CD14-positive monocyte (primary cell): ENCODE results near the gene FOXP1. TPM values are rescaled to one million over a fixed set of nuclear protein-coding genes. Genes with fewer than 3 reads are reported as not detected.
"Not testable (repeated sequence)": the region's sequence is repeated elsewhere in the genome, so short reads cannot be mapped to it uniquely, and the experiment has no call there.

Experiments
- DNase-seq, 3 donors: peaks; one replicate each; pipeline ENCODE4 v3.0.0-alpha.2; 2011 to 2022
- H2AFZ ChIP-seq: 2 replicates; pipeline ENCODE4 v1.6.0; 2012; ENCODE audit warnings: mild to moderate bottlenecking, low read depth, low read length, inconsistent platforms; ENCODE audit not compliant: insufficient read depth, poor library complexity, severe bottlenecking
- H3K27ac ChIP-seq, 2 donors: 1 replicate in 1 of 2; 2 replicates in 1 of 2; pipeline ENCODE4 v1.5.1; 2012 to 2013; ENCODE audit warnings: low read length in 2 of 2, control low read depth in 1 of 2, inconsistent platforms in 1 of 2, low read depth in 1 of 2, mild to moderate bottlenecking in 1 of 2
- H3K27me3 ChIP-seq, 2 donors: one replicate each; pipeline versions ENCODE4 v1.6.0 to v1.6.1; 2011 to 2013; ENCODE audit warnings: low read length in 2 of 2; ENCODE audit not compliant: control insufficient read depth in 2 of 2, insufficient read depth in 2 of 2
- H3K36me3 ChIP-seq, 2 donors: replicated peaks in 1 of 2; 1 replicate in 1 of 2; 2 replicates in 1 of 2; pipeline versions ENCODE4 v1.5.1 to v1.6.1; 2012 to 2013; ENCODE audit warnings: low read length in 2 of 2, control low read depth in 1 of 2, inconsistent platforms in 1 of 2, mild to moderate bottlenecking in 1 of 2; ENCODE audit not compliant: insufficient read depth in 2 of 2, control insufficient read depth in 1 of 2
- H3K4me1 ChIP-seq, 2 donors: 1 replicate in 1 of 2; 2 replicates in 1 of 2; pipeline versions ENCODE4 v1.5.1 to v1.6.1; 2012 to 2013; ENCODE audit warnings: low read length in 2 of 2, control low read depth in 1 of 2, inconsistent platforms in 1 of 2, mild to moderate bottlenecking in 1 of 2, moderate library complexity in 1 of 2; ENCODE audit not compliant: insufficient read depth in 2 of 2, control insufficient read depth in 1 of 2
- H3K4me2 ChIP-seq: replicated peaks from 2 replicates; pipeline ENCODE3; 2012; ENCODE audit warnings: low read length, moderate library complexity, mild to moderate bottlenecking; ENCODE audit not compliant: poor library complexity, severe bottlenecking; ENCODE audit errors: extremely low read depth
- H3K4me3 ChIP-seq, 3 experiments: fragments of 200-600 bp in 1 of 3; sonication (generic) in 1 of 3; replicated peaks in 1 of 3; 1 replicate in 2 of 3; 2 replicates in 1 of 3; pipeline ENCODE4 v1.5.1; 2011 to 2013; ENCODE audit warnings: low read length in 3 of 3, mild to moderate bottlenecking in 3 of 3, control low read depth in 2 of 3, low read depth in 2 of 3, inconsistent platforms in 1 of 3, moderate library complexity in 1 of 3
- H3K79me2 ChIP-seq: 2 replicates; pipeline ENCODE4 v1.6.0; 2012; ENCODE audit warnings: mild to moderate bottlenecking, control low read depth, inconsistent platforms, low read length, moderate library complexity; ENCODE audit not compliant: insufficient read depth
- H3K9ac ChIP-seq: 2 replicates; pipeline ENCODE4 v1.6.0; 2017; ENCODE audit warnings: low read length, mild to moderate bottlenecking; ENCODE audit not compliant: insufficient read depth, poor library complexity, severe bottlenecking
- H3K9me3 ChIP-seq, 2 donors: replicated peaks in 1 of 2; 1 replicate in 1 of 2; 2 replicates in 1 of 2; pipeline versions ENCODE4 v1.5.1 to v1.6.1; 2012 to 2013; ENCODE audit warnings: low read length in 2 of 2, control low read depth in 1 of 2; ENCODE audit not compliant: control insufficient read depth in 1 of 2, insufficient read depth in 1 of 2
- H4K20me1 ChIP-seq: 2 replicates; pipeline ENCODE4 v1.6.0; 2012; ENCODE audit warnings: mild to moderate bottlenecking, low read length, control low read depth, moderate library complexity; ENCODE audit not compliant: insufficient read depth
- H3K27ac Mint-ChIP-seq, 7 donors: one replicate each; pipeline ENCODE4 v1.8.0; 2020; ENCODE audit warnings: mild to moderate bottlenecking in 7 of 7, mixed read lengths in 7 of 7, moderate library complexity in 6 of 7, inconsistent platforms in 2 of 7
- H3K27me3 Mint-ChIP-seq, 3 donors: one replicate each; pipeline ENCODE4 v1.8.0; 2021 to 2022; ENCODE audit warnings: low read depth in 3 of 3, mild to moderate bottlenecking in 3 of 3, mixed read lengths in 3 of 3, moderate library complexity in 3 of 3, inconsistent platforms in 1 of 3
- H3K36me3 Mint-ChIP-seq, 2 donors: one replicate each; pipeline ENCODE4 v1.8.0; 2020; ENCODE audit warnings: mixed read lengths in 2 of 2, inconsistent platforms in 1 of 2, mild to moderate bottlenecking in 1 of 2
- H3K4me1 Mint-ChIP-seq: one replicate; pipeline ENCODE4 v1.8.0; 2020; ENCODE audit warnings: mild to moderate bottlenecking, mixed read lengths
- H3K4me3 Mint-ChIP-seq, 2 donors: one replicate each; pipeline ENCODE4 v1.8.0; 2020; ENCODE audit warnings: mild to moderate bottlenecking in 2 of 2, mixed read lengths in 2 of 2, moderate library complexity in 1 of 2
- H3K9me3 Mint-ChIP-seq, 7 donors: one replicate each; pipeline ENCODE4 v1.8.0; 2020 to 2022; ENCODE audit warnings: mixed read lengths in 7 of 7, mild to moderate bottlenecking in 6 of 7, moderate library complexity in 6 of 7, inconsistent platforms in 2 of 7
- CTCF ChIP-seq: fragments of 200-600 bp; IDR thresholded peaks from one replicate; pipeline ENCODE4 v1.8.0; 2022; ENCODE audit warnings: antibody characterized with exemption, mild to moderate bottlenecking
- WGBS: methylation state at CpG from one replicate; pipeline ENCODE4 v1.1.5; 2013; ENCODE audit warnings: missing lambda C conversion rate; ENCODE audit not compliant: insufficient coverage; 5-methylcytosine and 5-hydroxymethylcytosine counted together
- intact Hi-C, 2 donors: fragments of 100-400 bp; cut with micrococcal nuclease; formaldehyde crosslinking; loops; one replicate each; pipeline versions ENCODE4 v1.15.0 to v1.15.1; 2023
- polyA plus RNA-seq, 3 donors: library from polyadenylated mRNA; depleted of rRNA in 1 of 3; unstranded in 2 of 3; stranded (reverse) in 1 of 3; fragments of 300-500 nt in 2 of 3; fragments of >200 nt in 1 of 3; fragmentation: Illumina TruSeq in 2 of 3; gene quantifications; 1 replicate in 2 of 3; 2 replicates in 1 of 3; pipeline ENCODE4 v1.2.3, GENCODE V29; 2012 to 2021

FOXP1 gene
- polyA plus RNA-seq, 3 donors = 25.7 to 42.6 (median 27.8) TPM

GRCh38 chr3:71530903-71531530 lies 52.5 kb downstream of the FOXP1 start:
- H3K27ac ChIP-seq = peak overlapping the region; percentile 52 to 79

DNA sequence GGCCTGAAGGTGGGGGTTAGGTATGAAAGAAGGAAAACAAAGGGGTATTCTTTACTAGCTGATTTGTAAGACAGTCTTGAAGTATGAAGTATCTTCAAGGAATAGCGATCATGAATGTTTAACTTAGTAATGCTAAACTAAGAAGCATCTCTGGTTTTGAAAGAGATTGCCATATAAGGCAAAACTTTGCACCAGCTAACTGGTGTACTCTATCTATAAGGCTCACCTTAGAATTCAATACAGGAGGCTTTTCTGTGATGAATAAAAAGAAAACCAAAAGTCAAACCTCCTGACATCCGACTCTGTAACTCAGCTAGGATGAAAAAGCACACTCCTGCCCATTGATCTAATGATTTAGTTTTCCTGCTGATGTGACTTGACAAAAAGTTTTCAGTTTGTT lies 54.7 kb downstream of the FOXP1 start:
- Mint-ChIP-seq H3K36me3 (peaks cover 16 to 19% of the 10 kb centered on the region in 2 donors), H3K27ac (peak overlapping the region in 2 of 7 donors; percentile 9 to 21), H3K4me1 (peaks cover 79% of the 10 kb centered on the region), H3K4me3 (no peak overlapping the region), H3K9me3 (no peaks in the 10 kb centered on the region), H3K27me3 (no peaks in the 10 kb centered on the region)
- no peak overlapping the region for H3K4me2 ChIP-seq
- H3K9me3 ChIP-seq = no peaks in the 10 kb centered on the region
- H4K20me1 ChIP-seq = no peaks in the 10 kb centered on the region
- H3K36me3 ChIP-seq = no peaks in the 10 kb centered on the region
- WGBS = no CpG with 5 or more reads among the region's 2 CpGs
- peaks cover 88% of the 10 kb centered on the region for H3K79me2 ChIP-seq
- TF ChIP-seq CTCF = no peak
- no peaks in the 10 kb centered on the region for H3K27me3 ChIP-seq
- H3K9ac ChIP-seq = no peak overlapping the region
- H3K4me1 ChIP-seq = peaks cover 74 to 76% of the 10 kb centered on the region in 2 donors
- intact Hi-C loops = no loop called here
- no peak overlapping the region for H3K27ac ChIP-seq
- H2AFZ ChIP-seq = no peak overlapping the region
- H3K4me3 ChIP-seq = no peak overlapping the region
- DNase-seq = no peak

More at GRCh38 chr3:71530903-71531530, 52.5 kb downstream of the FOXP1 start:
- Histone ChIP-seq H3K9ac (no peak overlapping the region), H3K27me3 (no peaks in the 10 kb centered on the region), H2AFZ (no peak overlapping the region), H3K4me1 (peaks cover 71 to 80% of the 10 kb centered on the region in 2 donors), H3K36me3 (no peaks in the 10 kb centered on the region), H3K9me3 (no peaks in the 10 kb centered on the region), H3K4me3 (peak overlapping the region in 1 of 3 experiments; percentile 15), H4K20me1 (no peaks in the 10 kb centered on the region), H3K79me2 (peaks cover 92% of the 10 kb centered on the region), H3K4me2 (peak overlapping the region; percentile 33)
- Mint-ChIP-seq H3K27ac (peak overlapping the region; percentile 66 to 90 (median 85)), H3K27me3 (no peaks in the 10 kb centered on the region), H3K4me3 (peak overlapping the region in 1 of 2 donors; percentile 33), H3K9me3 (no peaks in the 10 kb centered on the region), H3K4me1 (peaks cover 84% of the 10 kb centered on the region), H3K36me3 (peaks cover 16 to 18% of the 10 kb centered on the region in 2 donors)
- WGBS = 94% methylated on average over 6 of the region's 9 CpGs
- intact Hi-C loops = no loop called here
- peak in 1 of 3 donors; percentile 22 for DNase-seq
- TF ChIP-seq CTCF = no peak

DNA sequence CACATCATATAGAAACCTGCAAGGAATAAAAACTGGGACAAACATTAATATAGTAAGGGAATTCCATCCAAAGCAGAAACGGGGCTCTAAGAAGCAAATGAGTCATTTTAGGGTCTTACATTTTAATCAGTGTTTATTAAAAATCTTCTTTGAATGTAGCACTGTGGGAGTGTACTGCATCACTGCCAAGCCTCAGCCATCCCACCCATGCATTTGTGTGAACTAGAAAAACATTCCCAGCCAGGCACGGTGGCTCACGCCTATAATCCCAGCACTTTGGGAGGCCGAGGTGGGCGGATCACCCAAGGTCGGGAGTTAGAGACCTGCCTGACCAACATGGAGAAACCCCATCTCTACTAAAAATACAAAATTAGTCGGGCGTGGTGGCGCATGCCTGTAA lies 57.1 kb downstream of the FOXP1 start:
- H3K4me1 ChIP-seq = peaks cover 50 to 53% of the 10 kb centered on the region in 2 donors
- WGBS = 100% methylated on average over 2 of the region's 9 CpGs
- H3K79me2 ChIP-seq = peaks cover 91% of the 10 kb centered on the region

More for the DNA sequence above, 57.1 kb downstream of the FOXP1 start:
- H3K4me3 Mint-ChIP-seq, H3K4me2 ChIP-seq, H3K27me3 ChIP-seq, DNase-seq, H3K4me3 ChIP-seq, H3K9me3 Mint-ChIP-seq, H2AFZ ChIP-seq, H4K20me1 ChIP-seq, H3K9ac ChIP-seq, H3K27me3 Mint-ChIP-seq, H3K9me3 ChIP-seq, H3K36me3 ChIP-seq: not testable (repeated sequence)
- intact Hi-C loops = loop anchor here in 1 of 2 donors (2.0 kb wide), 1 partner anchor 18 kb away; no protein-coding TSS in a partner anchor
- Mint-ChIP-seq H3K27ac (peak overlapping the region in 4 of 7 donors; percentile 59 to 89 (median 63)), H3K4me1 (peaks cover 59% of the 10 kb centered on the region), H3K36me3 (peaks cover 24 to 25% of the 10 kb centered on the region in 2 donors)
- H3K27ac ChIP-seq = peak overlapping the region in 1 of 2 donors; percentile 67
